GM18499 (cell line): ENCODE measurements around the gene FOXG1.

Experiments
- ATAC-seq: cut with Tn5 transposase; IDR thresholded peaks from one replicate; pipeline ENCODE4 v1.9.1; 2021; ENCODE audit warnings: moderate number of reproducible peaks; ENCODE audit not compliant: insufficient read depth, unreplicated experiment

The FOXG1 gene

GRCh38 chr14:28774764-28775735, 8.5 kb downstream of the FOXG1 start:
- no peak for ATAC-seq

- no peak for ATAC-seq
Observed at GRCh38 chr14:28776482-28777266, 10.1 kb downstream of the FOXG1 start.

- ATAC-seq: no peak
Observed at GRCh38 chr14:28777471-28778137, 11.0 kb downstream of the FOXG1 start.

- no peak for ATAC-seq
Observed at GRCh38 chr14:28778138-28779117, 11.8 kb downstream of the FOXG1 start.

GRCh38 chr14:28779456-28779855, 12.9 kb downstream of the FOXG1 start:
- ATAC-seq: no peak

- ATAC-seq: no peak
Observed at GRCh38 chr14:28780843-28781820, 14.5 kb downstream of the FOXG1 start.

- ATAC-seq: no peak
Observed at GRCh38 chr14:28782301-28782700, 15.7 kb downstream of the FOXG1 start.

GRCh38 chr14:28783664-28784063, 17.1 kb downstream of the FOXG1 start:
- ATAC-seq: no peak

- no peak for ATAC-seq
Observed at GRCh38 chr14:28784096-28785048, 17.8 kb downstream of the FOXG1 start.

- ATAC-seq: no peak
Observed at GRCh38 chr14:28785096-28785952, 18.7 kb downstream of the FOXG1 start.

- no peak for ATAC-seq
Observed at GRCh38 chr14:28807518-28807917, 40.9 kb downstream of the FOXG1 start.

- no peak for ATAC-seq
Observed at GRCh38 chr14:28813810-28814209, 47.2 kb downstream of the FOXG1 start.
